CD4-positive, alpha-beta T cell treated with Interferon alpha-2 for 1 hour (primary cell): ENCODE results near the gene TAB2.
"Not testable (repeated sequence)": the region's sequence is repeated elsewhere in the genome, so short reads cannot be mapped to it uniquely, and the experiment has no call there.

Source experiments
- DNase-seq, 2 donors: peaks; one replicate each; pipeline ENCODE4 v3.0.0-alpha.2; 2020 to 2022

TAB2 gene

GRCh38 chr6:149335924-149336608 is 18.6 kb downstream of the TAB2 start:
- no peak for DNase-seq

GRCh38 chr6:149336609-149336928 is 19.1 kb downstream of the TAB2 start:
- DNase-seq: no peak

DNA sequence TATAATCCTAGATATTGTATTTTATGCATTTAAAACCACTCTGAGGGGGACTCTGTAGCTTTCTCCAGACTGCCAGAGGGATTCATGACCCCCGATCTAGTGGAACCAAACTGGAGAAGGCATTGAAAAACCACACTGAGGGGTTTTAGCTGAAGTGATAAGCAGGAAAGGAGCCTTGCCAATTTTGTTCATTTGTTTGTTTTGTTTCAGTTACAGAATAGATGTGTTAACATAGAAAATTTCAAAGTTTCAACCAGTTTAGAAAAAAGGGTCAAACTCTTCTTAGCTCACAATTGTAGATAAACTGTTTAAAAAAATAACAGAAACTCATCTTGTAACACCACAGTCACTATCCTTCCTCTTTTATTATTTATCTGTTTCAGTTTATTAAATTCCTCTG is 19.8 kb downstream of the TAB2 start:
- DNase-seq: no peak

DNA sequence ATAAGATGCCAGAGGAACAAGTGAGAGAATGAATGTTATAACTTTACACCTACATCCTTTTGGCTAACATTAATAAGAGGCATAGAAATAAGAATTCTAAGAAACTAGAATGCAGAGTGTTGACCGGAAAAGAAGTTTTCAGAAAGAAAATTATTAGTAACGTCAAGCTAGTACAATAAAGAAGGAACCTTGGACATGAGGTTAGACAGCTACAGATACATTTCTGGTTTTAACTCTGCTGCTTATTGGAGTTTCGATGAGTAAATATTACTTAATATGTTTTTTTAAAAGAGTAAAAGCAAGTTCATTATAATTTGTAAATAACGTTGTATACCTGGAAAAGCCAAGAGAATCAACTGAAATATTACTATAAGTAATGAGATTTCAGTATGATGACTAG is 22.7 kb downstream of the TAB2 start:
- no peak for DNase-seq

DNA sequence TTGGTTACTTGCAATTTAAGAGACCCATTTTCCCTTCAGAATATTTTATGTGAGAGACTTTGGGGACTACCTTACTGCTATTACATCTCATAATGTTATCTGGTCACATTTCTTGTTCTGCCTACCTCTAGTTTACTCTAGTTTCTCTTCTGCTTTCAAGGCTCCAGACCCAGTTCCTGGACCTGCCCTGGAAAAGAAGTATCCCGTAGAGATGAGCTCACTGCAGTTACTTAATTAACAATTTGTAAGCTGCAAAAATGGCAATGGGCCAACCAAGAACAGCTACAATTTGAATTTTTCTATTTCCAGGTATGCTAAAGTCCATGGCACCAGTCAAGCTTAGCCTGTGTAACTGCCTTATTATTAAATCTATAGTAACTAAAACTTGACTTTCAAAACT is 25.0 kb downstream of the TAB2 start:
- DNase-seq: no peak

DNA sequence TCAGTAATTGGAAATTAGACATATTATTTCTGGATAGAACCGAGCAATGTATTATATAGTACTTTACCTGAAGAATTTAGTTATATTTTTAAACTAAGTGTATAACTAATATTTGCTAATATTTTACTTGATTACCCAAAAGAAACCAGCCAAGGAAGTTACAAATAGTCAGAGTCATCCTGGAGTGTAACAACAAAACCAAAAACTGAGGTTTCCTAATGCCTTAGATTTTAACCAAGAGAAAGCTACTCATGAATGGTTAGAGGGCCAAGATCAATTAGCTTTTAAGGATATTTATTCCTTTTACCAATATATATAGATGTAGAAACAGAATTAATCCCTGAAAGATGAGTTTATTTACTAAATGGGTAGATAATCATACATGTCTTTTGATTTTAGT is 26.0 kb downstream of the TAB2 start:
- DNase-seq: no peak

DNA sequence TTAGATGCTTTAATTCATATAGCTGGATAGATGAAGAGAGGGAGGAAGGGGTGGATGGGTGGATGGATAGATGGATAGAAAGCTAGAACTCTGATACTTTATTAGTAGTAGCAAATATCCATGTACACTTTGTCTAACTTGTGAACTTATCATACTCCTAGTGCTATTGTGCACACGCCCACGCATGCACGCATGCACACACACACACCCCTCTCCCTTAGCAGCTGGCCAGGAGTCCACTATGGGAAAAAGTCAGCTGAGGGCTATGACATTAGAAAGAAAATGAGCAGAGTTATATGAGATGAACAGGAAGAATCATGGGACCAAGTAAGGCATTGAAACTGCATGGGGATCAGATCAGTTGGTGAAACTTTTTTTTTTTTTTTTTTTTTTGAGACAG is 28.6 kb downstream of the TAB2 start:
- no peak for DNase-seq

DNA sequence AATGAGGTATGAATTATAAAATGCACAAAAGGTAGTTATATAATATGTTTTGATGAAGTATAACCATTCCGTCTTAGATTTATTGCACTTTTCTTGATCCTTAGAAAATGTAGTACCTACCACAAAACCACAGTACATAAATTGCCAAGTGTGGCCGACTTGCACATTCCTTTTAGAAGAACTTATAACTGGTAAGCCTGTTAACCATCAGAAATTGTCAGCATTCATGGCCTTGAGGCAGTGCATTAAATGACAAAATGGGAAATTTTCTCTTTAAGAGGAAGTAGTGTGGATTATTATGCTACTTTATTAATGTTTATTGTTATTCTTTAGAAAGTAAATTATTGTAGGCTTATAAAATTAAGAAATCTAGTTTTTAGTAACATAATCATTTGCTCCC is 29.6 kb downstream of the TAB2 start:
- DNase-seq: no peak

GRCh38 chr6:149349279-149349678 is 31.8 kb downstream of the TAB2 start:
- not testable (repeated sequence) for DNase-seq

DNA sequence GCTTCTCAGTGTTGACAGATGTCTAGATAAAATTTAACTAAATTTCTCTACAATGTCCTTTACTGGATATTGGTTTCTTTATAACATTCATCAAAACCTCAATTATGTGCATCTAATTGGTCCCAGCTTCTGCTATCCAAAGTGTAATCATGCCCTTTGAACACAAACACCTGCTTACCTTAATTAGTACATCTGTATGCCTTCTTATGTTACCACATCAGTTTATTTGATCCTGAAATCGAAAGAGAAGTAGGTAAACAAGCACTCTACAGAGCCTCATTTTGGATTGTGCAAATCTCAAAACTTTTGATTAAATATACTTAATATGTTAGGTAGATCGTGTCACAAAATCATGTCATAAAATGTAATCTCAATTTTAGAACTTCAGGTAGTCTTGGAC is 36.5 kb downstream of the TAB2 start:
- DNase-seq: no peak

DNA sequence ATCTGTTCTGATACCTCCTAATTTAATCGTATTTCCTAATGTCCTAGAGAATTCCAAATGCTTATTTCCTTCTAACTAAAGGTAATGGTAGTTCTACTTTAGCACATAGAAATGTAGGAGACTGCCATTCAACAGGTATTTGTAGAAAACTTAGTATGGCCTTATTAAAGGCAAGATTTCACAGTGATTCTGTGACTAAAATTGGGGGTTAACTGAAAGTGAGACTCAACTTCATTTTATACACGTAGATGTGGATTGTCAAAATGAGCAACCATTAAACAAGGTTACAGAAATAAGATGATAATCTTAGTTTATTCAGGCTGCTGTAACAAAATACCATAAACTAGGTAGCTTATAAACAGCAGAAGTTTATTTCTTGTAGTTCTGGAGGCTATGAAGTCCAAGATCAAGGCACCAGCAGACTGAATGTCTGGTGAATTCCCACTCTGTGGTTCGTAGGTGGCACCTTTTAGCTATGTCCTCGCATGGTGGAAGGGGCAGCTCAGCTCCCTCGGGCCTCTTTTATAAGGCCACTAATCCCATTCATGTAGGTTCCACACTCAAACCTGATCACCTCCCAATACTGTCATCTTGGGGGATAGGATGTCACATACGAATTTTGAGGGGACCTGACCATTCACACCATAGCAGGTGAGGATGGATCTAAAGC is 38.7 kb downstream of the TAB2 start:
- DNase-seq: no peak

DNA sequence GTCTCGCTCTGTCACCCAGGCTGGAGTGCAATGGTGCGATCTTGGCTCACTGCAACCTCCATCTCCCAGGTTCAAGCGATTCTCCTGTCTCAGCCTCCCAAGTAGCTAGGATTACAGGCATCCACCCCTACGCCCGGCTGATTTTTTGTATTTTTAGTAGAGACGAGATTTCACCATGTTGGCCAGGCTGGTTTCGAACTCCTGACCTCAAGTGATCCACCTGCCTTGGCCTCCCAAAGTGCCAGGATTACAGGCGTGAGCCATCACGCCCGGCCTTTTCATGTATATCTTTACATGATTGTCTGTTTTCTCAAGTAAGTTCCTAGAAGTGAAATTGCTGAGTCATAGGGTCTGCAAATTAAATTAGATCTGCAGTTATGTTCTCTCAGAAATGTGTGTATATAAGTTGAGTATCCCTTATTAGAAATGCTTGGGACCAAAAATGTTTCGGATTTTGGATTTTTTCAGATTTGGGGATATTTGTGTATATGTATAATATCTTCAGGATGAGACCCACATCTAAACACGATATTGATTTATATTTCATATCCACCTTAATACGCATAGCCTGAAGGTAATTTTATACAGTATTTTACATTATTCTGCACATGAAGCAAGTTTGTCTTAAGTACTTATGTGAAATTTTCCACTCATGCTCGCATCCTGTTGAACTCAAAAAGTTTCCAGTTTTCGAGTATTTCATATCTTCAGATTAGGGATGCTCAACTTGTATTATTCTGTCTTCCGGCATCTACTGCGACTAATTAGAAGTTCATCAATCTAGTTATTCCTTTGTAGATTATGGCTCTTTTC is 40.4 kb downstream of the TAB2 start:
- no peak for DNase-seq

DNA sequence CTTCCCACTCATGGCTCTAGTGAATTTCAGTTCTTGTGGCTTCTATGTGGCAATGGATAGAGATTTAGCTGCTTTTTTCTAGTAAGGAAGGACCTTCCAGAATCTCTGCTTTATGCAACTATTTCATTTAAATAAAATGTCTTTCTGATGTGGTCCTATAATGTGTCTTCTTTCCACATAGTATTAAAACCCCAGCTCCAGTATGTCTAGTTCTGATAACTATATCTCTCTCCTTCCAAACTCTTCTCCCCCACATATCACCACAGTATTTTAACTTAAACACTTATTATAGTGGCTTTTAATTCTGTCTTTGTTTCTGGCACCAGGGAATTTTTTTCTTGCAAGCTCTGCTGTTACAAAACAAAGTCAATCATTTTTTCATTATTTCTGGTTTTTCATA is 41.9 kb downstream of the TAB2 start:
- no peak for DNase-seq

- DNase-seq: no peak
Observed at GRCh38 chr6:149360536-149360935, 43.0 kb downstream of the TAB2 start.

- DNase-seq: no peak
Observed at GRCh38 chr6:149362289-149362688, 44.8 kb downstream of the TAB2 start.

DNA sequence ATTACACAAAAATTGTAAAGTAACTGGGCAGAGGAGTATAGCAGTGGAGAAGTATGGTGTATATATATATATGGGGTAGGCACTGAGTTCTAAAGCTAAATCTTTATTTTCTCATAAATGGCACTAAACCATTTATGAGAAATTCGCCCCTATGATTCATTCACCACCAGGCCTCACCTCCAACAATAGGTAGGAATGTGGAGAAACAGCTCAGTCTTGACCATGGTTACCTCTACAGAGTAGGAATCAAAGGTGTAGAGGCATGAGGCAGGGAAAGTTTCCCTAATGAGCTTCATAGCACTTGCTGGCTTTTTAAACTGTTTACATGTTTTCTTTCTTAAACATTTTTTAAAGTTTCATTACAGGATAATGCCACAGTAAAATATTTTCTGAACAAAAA is 45.6 kb downstream of the TAB2 start:
- DNase-seq: no peak

DNA sequence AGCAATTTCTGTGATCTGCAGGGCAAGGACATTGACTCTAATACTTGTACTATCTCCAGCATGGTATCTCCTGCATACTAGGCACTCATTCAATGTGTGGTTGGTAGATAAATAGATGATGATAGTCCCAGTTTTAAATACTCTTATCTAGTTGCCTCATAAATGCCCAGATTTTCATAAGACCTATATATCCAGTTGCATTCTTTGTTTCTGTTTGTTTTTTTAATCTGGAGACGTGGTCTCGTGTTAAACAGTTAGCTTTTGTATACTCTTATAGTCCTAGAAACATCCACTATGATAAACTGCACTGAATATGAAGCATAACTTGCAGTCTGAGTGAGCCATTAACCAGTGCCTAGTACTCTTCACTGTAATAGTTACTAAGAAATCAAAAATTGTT is 47.0 kb downstream of the TAB2 start:
- no peak for DNase-seq

GRCh38 chr6:149365197-149365596 is 47.7 kb downstream of the TAB2 start:
- no peak for DNase-seq

GRCh38 chr6:149366267-149366921 is 48.9 kb downstream of the TAB2 start:
- DNase-seq: peak in 1 of 2 donors; percentile 50

DNA sequence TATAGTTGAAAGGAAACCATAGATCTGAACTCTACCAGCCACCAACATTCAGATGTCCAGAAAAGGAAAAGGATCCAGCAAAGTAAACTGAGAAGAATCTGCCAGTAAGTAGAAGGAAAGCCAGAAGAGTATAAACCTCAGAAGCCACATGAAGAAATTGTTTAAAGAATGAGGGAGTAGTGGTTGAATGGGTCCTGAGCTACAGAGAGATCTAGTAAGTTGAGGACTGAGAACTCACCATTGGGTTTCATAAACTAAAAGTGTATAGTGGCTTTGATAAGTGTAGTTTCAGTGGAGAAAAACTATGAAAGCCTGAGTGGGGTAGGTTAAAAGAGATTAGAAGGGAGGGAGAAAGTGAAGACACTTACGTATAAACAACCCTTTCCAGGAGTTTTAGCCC is 50.6 kb downstream of the TAB2 start:
- no peak for DNase-seq

- DNase-seq: no peak
Observed at GRCh38 chr6:149371154-149371553, 53.6 kb downstream of the TAB2 start.

DNA sequence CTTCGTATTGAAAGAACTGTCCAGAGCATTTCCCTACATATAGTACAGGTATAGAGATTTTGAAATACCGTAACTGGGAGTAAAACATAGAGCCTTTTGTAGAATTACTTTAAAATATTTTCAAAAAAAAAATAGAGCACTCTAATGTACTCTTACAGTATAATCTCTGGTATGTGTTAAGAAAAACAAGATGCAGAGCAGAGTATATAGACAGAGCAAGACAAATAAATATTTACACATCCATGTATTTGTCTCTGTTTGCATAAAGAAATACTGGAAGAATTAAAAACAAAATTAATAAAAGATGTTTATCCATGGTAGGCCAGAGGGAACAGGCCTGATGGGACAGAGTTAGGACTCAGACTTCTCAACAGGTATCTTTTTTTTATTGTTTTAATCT is 54.5 kb downstream of the TAB2 start:
- no peak for DNase-seq

DNA sequence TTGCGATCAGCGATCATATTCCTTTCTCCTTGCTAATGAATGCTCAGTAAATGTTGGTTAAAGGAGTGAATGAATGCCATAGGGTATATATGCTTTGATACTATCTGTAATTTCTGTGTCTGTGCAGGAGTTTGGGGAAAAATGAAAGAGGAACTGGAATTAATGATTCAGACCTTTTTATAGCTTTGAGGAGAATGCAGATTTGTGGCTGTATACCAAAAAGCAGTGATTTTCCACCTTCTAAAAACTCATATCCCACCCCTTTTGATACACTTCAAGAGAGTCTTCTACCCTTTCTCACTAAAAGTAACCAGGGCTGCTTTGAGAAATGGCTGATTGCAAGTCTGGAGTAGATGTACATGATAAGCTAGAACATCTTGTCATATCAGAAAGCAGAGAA is 56.0 kb downstream of the TAB2 start:
- DNase-seq: no peak

- no peak for DNase-seq
Observed at GRCh38 chr6:149379977-149380376, 62.5 kb downstream of the TAB2 start.
